HCT116 (cell line): ENCODE measurements around the gene ZNF606. TPM values are rescaled to one million over a fixed set of nuclear protein-coding genes. Genes with fewer than 3 reads are reported as not detected.

Experiments used
- ATAC-seq: fragments of 200-7000 bp; cut with Tn5 transposase; 2 replicates; pipeline ENCODE4 v1.9.1; 2020; ENCODE audit warnings: mild to moderate bottlenecking, moderate library complexity
- BruUV-seq: library from RNA; stranded (reverse); fragments of 400-500 nt; replicated peaks from 2 replicates; lab custom pipeline; 2021; lab: Mats Ljungman, UMichigan
- CTCF ChIA-PET: fragments of 300-600 bp; sonication (Branson Sonifier 250); formaldehyde crosslinking; loops from one replicate; lab custom pipeline; 2021; ENCODE audit warnings: antibody characterized with exemption; lab: Charles Lee
- POLR2A ChIA-PET: fragments of 300-600, 350-600 bp; sonication (Branson Sonifier 250); formaldehyde crosslinking; loops from one replicate; lab custom pipeline; 2021; ENCODE audit warnings: antibody characterized with exemption; lab: Charles Lee
- RAD21 ChIA-PET, 2 experiments: fragments of 300-600 bp; sonication (Branson Sonifier 250); formaldehyde crosslinking; loops; one replicate each; lab custom pipeline; 2023; ENCODE audit warnings: low total read pairs in 2 of 2; ENCODE audit not compliant: uncharacterized antibody in 2 of 2, unreplicated experiment in 2 of 2, low non-redundant PET in 1 of 2; lab: Charles Lee
- DNase-seq: peaks from one replicate; pipeline ENCODE4 v3.0.0-alpha.2; 2010; ENCODE audit warnings: low read depth, low spot score
- H2AFZ ChIP-seq: fragments of 200-600 bp; shearing (Covaris generic), sonication (generic); 2 replicates; pipeline ENCODE4 v1.6.1; 2017; ENCODE audit warnings: low read depth, mixed run types, mixed read lengths, antibody characterized with exemption, low read length; ENCODE audit not compliant: poor library complexity, severe bottlenecking
- H3K27ac ChIP-seq: 2 replicates; pipeline ENCODE4 v1.5.1; 2012; ENCODE audit warnings: low read depth, low read length
- H3K27me3 ChIP-seq: fragments of 200-600 bp; sonication (generic); 2 replicates; pipeline ENCODE4 v1.6.1; 2016; ENCODE audit warnings: mixed run types, low read length, mixed read lengths; ENCODE audit not compliant: insufficient read depth
- H3K36me3 ChIP-seq, 2 experiments: fragments of 200-500 bp in 1 of 2; fragments of 200-600 bp in 1 of 2; sonication (Bioruptor generic) in 1 of 2; sonication (generic) in 1 of 2; 2 replicates each; pipeline versions ENCODE4 v1.5.1 to v1.6.1; 2014 to 2016; ENCODE audit warnings: low read length in 2 of 2, inconsistent platforms in 1 of 2, mixed read lengths in 1 of 2, mixed run types in 1 of 2; ENCODE audit not compliant: insufficient read depth in 2 of 2, control insufficient read depth in 1 of 2
- H3K4me1 ChIP-seq, 2 experiments: fragments of 200-600 bp in 1 of 2; sonication (generic) in 1 of 2; 2 replicates each; pipeline versions ENCODE4 v1.5.1 to v1.6.1; 2012 to 2017; ENCODE audit warnings: low read length in 2 of 2, inconsistent platforms in 1 of 2, mild to moderate bottlenecking in 1 of 2, mixed read lengths in 1 of 2, mixed run types in 1 of 2, moderate library complexity in 1 of 2; ENCODE audit not compliant: insufficient read depth in 2 of 2, control insufficient read depth in 1 of 2
- H3K4me2 ChIP-seq: fragments of 200-600 bp; sonication (generic); 2 replicates; pipeline ENCODE4 v1.6.1; 2017; ENCODE audit warnings: mixed run types, low read length, mixed read lengths
- H3K4me3 ChIP-seq, 2 experiments: fragments of 200-600 bp in 1 of 2; sonication (generic) in 1 of 2; replicated peaks in 1 of 2; 2 replicates each; pipeline ENCODE4 v1.5.1; 2011 to 2016; ENCODE audit warnings: low read length in 2 of 2, control low read depth in 1 of 2, low read depth in 1 of 2, mild to moderate bottlenecking in 1 of 2, mixed read lengths in 1 of 2, mixed run types in 1 of 2
- H3K79me2 ChIP-seq: fragments of 200-600 bp; sonication (generic); 2 replicates; pipeline ENCODE4 v1.6.1; 2017; ENCODE audit warnings: mild to moderate bottlenecking, mixed run types, low read length, moderate library complexity, mixed read lengths; ENCODE audit not compliant: insufficient read depth
- H3K9ac ChIP-seq: fragments of 200-600 bp; sonication (generic); 2 replicates; pipeline ENCODE4 v1.6.1; 2016; ENCODE audit warnings: low read length, mixed read lengths
- H3K9me2 ChIP-seq: fragments of 200-600 bp; sonication (generic), shearing (Covaris generic); 2 replicates; pipeline ENCODE4 v1.6.1; 2017; ENCODE audit warnings: mixed run types, mild to moderate bottlenecking, moderate library complexity; ENCODE audit not compliant: insufficient read depth
- H3K9me3 ChIP-seq, 2 experiments: fragments of 200-500 bp in 1 of 2; fragments of 200-600 bp in 1 of 2; sonication (Bioruptor generic) in 1 of 2; sonication (generic) in 1 of 2; 2 replicates each; pipeline ENCODE4 v1.6.1; 2014 to 2017; ENCODE audit warnings: low read length in 2 of 2, mixed read lengths in 2 of 2, inconsistent platforms in 1 of 2, low read depth in 1 of 2, mild to moderate bottlenecking in 1 of 2, mixed run types in 1 of 2, moderate library complexity in 1 of 2; ENCODE audit not compliant: control insufficient read depth in 1 of 2, insufficient read depth in 1 of 2
- H4K20me1 ChIP-seq: fragments of 200-600 bp; sonication (generic), shearing (Covaris generic); 2 replicates; pipeline ENCODE4 v1.6.1; 2017; ENCODE audit warnings: mixed run types, mild to moderate bottlenecking, moderate library complexity; ENCODE audit not compliant: insufficient read depth
- ATF3 ChIP-seq: IDR thresholded peaks from 2 replicates; pipeline ENCODE4 v1.6.1; 2012
- CBX3 ChIP-seq: IDR thresholded peaks from 2 replicates; pipeline ENCODE4 v1.6.1; 2012; ENCODE audit warnings: low read depth
- CEBPB ChIP-seq: IDR thresholded peaks from 2 replicates; pipeline ENCODE4 v1.6.1; 2012; ENCODE audit warnings: low read depth
- CTCF ChIP-seq, 3 experiments: fragments of 200-600 bp in 1 of 3; sonication (generic) in 1 of 3; IDR thresholded peaks in 2 of 3; conservative IDR thresholded peaks in 1 of 3; 2 replicates each; pipeline ENCODE4 v1.5.1; 2012 to 2017; ENCODE audit warnings: low read depth in 2 of 3, low read length in 2 of 3, antibody characterized with exemption in 1 of 3, borderline replicate concordance in 1 of 3, control low read depth in 1 of 3, mild to moderate bottlenecking in 1 of 3, mixed read lengths in 1 of 3, mixed run types in 1 of 3, moderate library complexity in 1 of 3; ENCODE audit not compliant: insufficient read depth in 1 of 3
- EGR1 ChIP-seq: IDR thresholded peaks from 2 replicates; pipeline ENCODE4 v1.6.1; 2012; ENCODE audit warnings: low read depth
- ELF1 ChIP-seq: IDR thresholded peaks from 2 replicates; pipeline ENCODE4 v1.6.1; 2012; ENCODE audit warnings: low read depth, borderline replicate concordance
- EZH2 ChIP-seq: fragments of 200-600 bp; sonication (generic); IDR thresholded peaks from 2 replicates; pipeline ENCODE4 v1.6.1; 2017; ENCODE audit warnings: antibody characterized with exemption, mixed run types
- EZH2phosphoT487 ChIP-seq: fragments of 200-600 bp; IDR thresholded peaks from 2 replicates; pipeline ENCODE4 v1.6.1; 2018; ENCODE audit warnings: antibody characterized with exemption, borderline replicate concordance
- FOSL1 ChIP-seq: IDR thresholded peaks from 2 replicates; pipeline ENCODE4 v1.6.1; 2012; ENCODE audit warnings: low read depth
- POLR2A ChIP-seq: IDR thresholded peaks from 2 replicates; pipeline ENCODE4 v1.7.0; 2011; ENCODE audit warnings: borderline replicate concordance; ENCODE audit not compliant: insufficient read depth, insufficient read length; ENCODE audit errors: extremely low read depth
- POLR2AphosphoS5 ChIP-seq: IDR thresholded peaks from 2 replicates; pipeline ENCODE4 v1.6.1; 2011; ENCODE audit warnings: mild to moderate bottlenecking, low read depth, low read length, moderate library complexity
- RAD21 ChIP-seq: IDR thresholded peaks from 2 replicates; pipeline ENCODE4 v1.6.1; 2012; ENCODE audit warnings: low read depth, mild to moderate bottlenecking
- REST ChIP-seq: IDR thresholded peaks from 2 replicates; pipeline ENCODE4 v1.6.1; 2012; ENCODE audit warnings: low read depth
- SP1 ChIP-seq: IDR thresholded peaks from 2 replicates; pipeline ENCODE4 v1.6.1; 2012; ENCODE audit warnings: low read depth
- SRF ChIP-seq: IDR thresholded peaks from 2 replicates; pipeline ENCODE4 v1.6.1; 2012; ENCODE audit warnings: low read depth
- YY1 ChIP-seq: IDR thresholded peaks from 2 replicates; pipeline ENCODE4 v1.6.1; 2011; ENCODE audit warnings: low read length, low read depth, moderate library complexity, mild to moderate bottlenecking; ENCODE audit not compliant: insufficient replicate concordance; ENCODE audit errors: extremely low read depth
- ZFX ChIP-seq: fragments of 450-650 bp; IDR thresholded peaks from 2 replicates; pipeline ENCODE4 v1.6.1; 2017
- ZNF274 ChIP-seq: fragments of 200-500 bp; sonication (Bioruptor generic); IDR thresholded peaks from 2 replicates; pipeline ENCODE4 v1.6.1; 2014; ENCODE audit warnings: mild to moderate bottlenecking, low read depth, low read length, inconsistent platforms
- intact Hi-C: fragments of 100-400 bp; cut with micrococcal nuclease; formaldehyde crosslinking; loops from 2 replicates; pipeline ENCODE4 v1.10.0; 2022
- total RNA-seq: library from RNA; stranded (reverse); gene quantifications from one replicate; pipeline ENCODE4 v1.2.1, GENCODE V29; 2021; ENCODE audit not compliant: unreplicated experiment

ZNF606 gene
- total RNA-seq, 1 experiment from 2014 or later, result 0.05 TPM

- CTCF ChIA-PET, result no interaction called here
- H3K9me3 ChIP-seq, result peaks cover 4 to 17% of the 10 kb centered on the region in 2 experiments; a peak in 2 of 4 replicates
- H3K4me3 ChIP-seq, result no peak overlapping the region
- POLR2A ChIA-PET, result no interaction called here
- H4K20me1 ChIP-seq, result no peaks in the 10 kb centered on the region
- RAD21 ChIA-PET, result no interaction called here
- no peak for DNase-seq
- H3K79me2 ChIP-seq, result no peaks in the 10 kb centered on the region
- ATAC-seq, result no peak
- H3K4me2 ChIP-seq, result no peak overlapping the region
- TF ChIP-seq ZFX (no peak), POLR2A (no peak), ZNF274 (no peak), EZH2phosphoT487 (no peak), REST (no peak), POLR2AphosphoS5 (no peak), EZH2 (no peak), ATF3 (no peak), CEBPB (no peak), SRF (no peak), ELF1 (no peak), CBX3 (no peak), FOSL1 (no peak), CTCF (IDR thresholded peaks at IDR 0.05 in 2 of 3, conservative IDR thresholded peaks at IDR 0.05 in 1 of 3; ENCODE audit: borderline replicate concordance in 1 of 3, insufficient read depth in 1 of 3, low read depth in 2 of 3, low read length in 2 of 3) (no peak), YY1 (no peak), SP1 (no peak), RAD21 (no peak), EGR1 (no peak)
- no TSS peak for BruUV-seq
- intact Hi-C loops, result no loop called here
- H2AFZ ChIP-seq, result no peak overlapping the region
- no peak overlapping the region for H3K27ac ChIP-seq
- H3K36me3 ChIP-seq, result no peaks in the 10 kb centered on the region
- H3K4me1 ChIP-seq, result no peaks in the 10 kb centered on the region
- H3K9me2 ChIP-seq, result no peaks in the 10 kb centered on the region
- H3K27me3 ChIP-seq, result no peaks in the 10 kb centered on the region
- no peak overlapping the region for H3K9ac ChIP-seq
Observed at GRCh38 chr19:58052256-58052655, 49.6 kb upstream of the ZNF606 start.
